22Rv1 (cell line): ENCODE data around the gene CACNA1C.

Source experiments
- ZFX ChIP-seq: fragments of 450-650 bp; IDR thresholded peaks from 2 replicates; pipeline ENCODE4 v1.6.1; 2017; ENCODE audit warnings: antibody characterized with exemption, borderline replicate concordance
- TF ChIP-seq, protein P1 (sequence below): fragments of 450-650 bp; IDR thresholded peaks from 2 replicates; pipeline ENCODE4 v1.5.1; 2017; ENCODE audit warnings: mild to moderate bottlenecking

DNA sequence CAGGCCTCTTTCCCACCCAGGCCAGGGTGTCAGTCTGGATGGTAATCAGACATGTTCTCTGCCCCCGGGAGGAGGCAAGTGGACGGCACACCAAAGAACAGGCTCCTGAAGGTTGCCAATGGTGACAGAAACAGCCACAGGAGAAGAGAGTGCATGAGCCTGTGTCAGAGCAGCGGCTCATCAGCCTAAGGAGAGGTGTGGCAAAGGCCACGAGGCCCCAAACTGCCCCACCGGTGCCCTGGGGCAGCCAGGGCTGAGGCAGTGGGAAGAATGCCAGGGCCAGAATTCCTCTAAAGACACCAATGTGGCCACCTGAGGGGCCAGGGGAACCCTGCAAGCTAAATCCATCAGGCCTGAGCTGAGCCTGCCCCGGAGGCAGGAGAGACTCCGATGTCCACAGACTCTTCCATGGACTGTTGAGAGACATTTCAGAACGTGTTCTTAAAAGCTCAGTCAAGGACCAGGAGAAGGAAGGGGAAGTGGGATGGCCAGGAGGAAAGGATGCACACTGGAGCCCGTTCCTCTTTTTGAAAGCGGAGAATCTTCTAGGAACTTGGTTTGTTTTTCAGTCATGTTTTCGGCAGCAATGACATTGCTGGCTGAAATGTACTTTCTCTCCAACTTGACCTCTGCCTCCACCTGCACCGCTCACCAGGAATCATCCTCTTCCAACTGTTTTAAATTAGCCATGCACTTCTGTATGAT lies 565.7 kb downstream of the CACNA1C start:
- TF ChIP-seq, protein P1, sequence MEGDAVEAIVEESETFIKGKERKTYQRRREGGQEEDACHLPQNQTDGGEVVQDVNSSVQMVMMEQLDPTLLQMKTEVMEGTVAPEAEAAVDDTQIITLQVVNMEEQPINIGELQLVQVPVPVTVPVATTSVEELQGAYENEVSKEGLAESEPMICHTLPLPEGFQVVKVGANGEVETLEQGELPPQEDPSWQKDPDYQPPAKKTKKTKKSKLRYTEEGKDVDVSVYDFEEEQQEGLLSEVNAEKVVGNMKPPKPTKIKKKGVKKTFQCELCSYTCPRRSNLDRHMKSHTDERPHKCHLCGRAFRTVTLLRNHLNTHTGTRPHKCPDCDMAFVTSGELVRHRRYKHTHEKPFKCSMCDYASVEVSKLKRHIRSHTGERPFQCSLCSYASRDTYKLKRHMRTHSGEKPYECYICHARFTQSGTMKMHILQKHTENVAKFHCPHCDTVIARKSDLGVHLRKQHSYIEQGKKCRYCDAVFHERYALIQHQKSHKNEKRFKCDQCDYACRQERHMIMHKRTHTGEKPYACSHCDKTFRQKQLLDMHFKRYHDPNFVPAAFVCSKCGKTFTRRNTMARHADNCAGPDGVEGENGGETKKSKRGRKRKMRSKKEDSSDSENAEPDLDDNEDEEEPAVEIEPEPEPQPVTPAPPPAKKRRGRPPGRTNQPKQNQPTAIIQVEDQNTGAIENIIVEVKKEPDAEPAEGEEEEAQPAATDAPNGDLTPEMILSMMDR, result no peak
- no peak for TF ChIP-seq ZFX
